Measurements from ENCODE around the gene TACC3. TPM values are rescaled to one million over a fixed set of nuclear protein-coding genes. Genes with fewer than 3 reads are reported as not detected.

The TACC3 gene
- total RNA-seq, 1 donor from 2014 or later, result 18.1 TPM

- DNase-seq (ENCODE audit: low read depth, low spot score), result no peak
Observed at GRCh38 chr4:1703867-1704266, 17.5 kb upstream of the TACC3 start.

GRCh38 chr4:1705732-1706131 is 15.6 kb upstream of the TACC3 start:
- DNase-seq (ENCODE audit: low read depth, low spot score), result no peak

DNA sequence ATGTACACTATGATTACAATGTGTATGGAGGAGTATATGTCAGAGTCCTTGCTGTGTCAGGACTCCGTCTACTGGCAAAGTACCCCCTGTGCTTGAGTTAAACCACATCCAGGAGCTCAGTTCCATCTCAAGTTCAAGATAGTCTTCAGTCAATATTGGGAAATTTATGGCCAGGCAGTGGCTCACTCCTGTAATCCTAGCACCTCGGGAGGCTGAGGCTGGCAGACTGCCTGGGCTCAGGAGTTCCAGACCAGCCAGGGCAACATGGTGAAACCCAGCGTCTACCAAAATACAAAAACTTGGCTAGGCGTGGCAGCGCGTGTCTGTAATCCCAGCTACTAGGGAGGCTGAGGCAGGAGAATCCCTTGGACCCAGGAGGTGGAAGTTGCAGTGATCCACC is 15.0 kb upstream of the TACC3 start:
- no peak for DNase-seq (ENCODE audit: low read depth, low spot score)

DNA sequence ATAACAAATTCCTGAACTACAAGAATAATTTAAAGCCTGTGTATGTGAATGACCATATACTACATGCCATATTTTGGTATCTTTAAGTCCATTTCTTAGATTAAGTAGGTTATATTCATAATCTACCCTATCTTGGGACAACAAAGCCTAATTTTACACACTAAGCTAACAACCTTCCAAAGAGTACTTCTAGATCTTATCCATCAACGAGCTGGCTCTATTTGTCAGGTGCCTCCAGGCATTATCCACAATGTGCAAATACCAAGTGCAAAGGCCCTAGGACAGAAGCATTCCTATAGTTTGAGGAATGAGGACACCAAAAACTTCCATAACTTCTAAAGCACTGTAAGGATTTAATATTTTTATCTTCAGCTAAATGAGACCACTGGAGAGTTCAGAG is 12.7 kb upstream of the TACC3 start:
- DNase-seq (ENCODE audit: low read depth, low spot score), result no peak

- DNase-seq (ENCODE audit: low read depth, low spot score), result no peak
Observed at GRCh38 chr4:1711055-1711570, 10.2 kb upstream of the TACC3 start.

- no peak for DNase-seq (ENCODE audit: low read depth, low spot score)
Observed at GRCh38 chr4:1711571-1712215, 9.6 kb upstream of the TACC3 start.

DNA sequence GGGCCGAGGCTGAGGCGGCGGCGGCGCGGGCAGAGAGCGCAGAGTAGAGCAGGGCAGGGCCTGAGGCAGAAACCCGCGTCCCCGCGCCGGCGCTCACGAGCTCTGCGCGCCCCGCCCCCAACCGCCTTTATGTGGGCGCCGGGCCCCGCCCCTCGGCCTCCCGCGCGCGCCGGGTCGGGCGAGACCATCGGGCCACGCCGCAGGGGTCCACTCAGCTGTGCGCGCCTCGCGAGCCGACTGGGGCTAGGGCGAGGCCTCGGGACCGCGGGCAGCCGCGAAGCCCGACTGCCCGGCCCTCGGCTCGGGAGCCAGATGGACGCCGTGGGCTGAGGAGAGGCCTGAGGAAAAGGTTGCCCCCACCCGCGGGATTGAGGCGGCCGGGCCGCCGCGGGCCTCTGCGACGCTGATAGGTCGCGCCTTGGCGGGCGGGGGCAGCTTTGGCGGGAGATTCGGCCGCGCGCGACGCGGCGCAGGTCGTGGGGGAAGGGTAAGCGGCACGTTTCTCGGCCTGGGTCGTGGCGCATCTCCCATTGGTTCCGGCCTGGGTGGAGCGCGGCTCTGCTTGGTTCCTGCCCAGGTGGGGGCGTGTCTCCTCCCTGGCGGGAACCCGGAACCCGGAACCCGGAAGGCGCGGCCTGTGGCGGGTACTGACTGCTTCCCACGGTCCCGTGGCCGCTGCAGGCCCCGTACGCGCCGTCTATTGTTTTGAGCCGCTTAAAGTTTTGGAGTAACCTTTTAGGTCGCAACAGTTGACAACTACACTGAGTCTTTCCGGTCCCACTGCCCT is 8.9 kb upstream of the TACC3 start, which contains the start of gene SLBP:
Gene SLBP (minus strand): TSS at position 104 of the 787 bp plus-strand sequence. CDS start 131 bp downstream, outside the sequence.
- peak; percentile 65 for DNase-seq (ENCODE audit: low read depth, low spot score)

DNA sequence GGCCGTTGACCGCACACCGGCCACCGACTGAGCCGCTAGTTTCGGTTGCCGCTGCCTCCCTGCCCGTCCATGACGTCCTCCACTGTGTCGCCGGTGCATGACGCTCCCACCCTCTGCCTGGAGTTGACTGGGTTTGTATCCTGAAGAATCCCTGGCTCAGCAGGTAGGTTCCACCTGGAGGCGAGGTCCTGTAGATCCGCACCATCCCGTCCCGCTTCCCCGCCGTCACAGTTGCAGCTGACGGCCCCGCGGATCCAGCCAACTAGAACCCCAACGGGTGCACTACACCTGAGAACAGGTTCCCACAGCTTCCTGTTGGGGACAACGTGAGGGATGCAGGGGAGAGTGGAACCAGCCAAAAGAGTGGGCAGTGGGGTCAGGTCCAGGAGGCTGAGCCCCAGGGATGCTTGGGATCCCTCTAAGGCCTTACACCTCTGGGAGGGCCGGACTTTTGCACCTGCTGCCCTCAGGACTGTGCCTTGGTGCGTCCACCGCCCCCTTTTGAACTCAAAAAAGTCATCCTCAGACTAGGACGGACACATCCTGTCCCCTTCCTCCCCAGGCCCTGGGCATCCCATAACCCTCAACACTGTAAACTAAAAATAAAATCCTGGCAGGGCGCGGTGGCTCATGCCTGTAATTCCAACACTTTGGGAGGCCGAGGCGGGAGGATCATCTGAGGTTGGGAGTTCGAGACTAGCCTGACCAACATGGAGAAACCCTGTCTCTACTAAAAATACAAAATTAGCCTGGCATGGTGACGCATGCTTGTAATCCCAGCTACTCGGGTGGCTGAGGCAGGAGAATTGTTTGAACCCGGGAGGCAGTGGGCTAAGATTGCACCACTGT is 8.1 kb upstream of the TACC3 start:
- DNase-seq (ENCODE audit: low read depth, low spot score), result no peak

DNA sequence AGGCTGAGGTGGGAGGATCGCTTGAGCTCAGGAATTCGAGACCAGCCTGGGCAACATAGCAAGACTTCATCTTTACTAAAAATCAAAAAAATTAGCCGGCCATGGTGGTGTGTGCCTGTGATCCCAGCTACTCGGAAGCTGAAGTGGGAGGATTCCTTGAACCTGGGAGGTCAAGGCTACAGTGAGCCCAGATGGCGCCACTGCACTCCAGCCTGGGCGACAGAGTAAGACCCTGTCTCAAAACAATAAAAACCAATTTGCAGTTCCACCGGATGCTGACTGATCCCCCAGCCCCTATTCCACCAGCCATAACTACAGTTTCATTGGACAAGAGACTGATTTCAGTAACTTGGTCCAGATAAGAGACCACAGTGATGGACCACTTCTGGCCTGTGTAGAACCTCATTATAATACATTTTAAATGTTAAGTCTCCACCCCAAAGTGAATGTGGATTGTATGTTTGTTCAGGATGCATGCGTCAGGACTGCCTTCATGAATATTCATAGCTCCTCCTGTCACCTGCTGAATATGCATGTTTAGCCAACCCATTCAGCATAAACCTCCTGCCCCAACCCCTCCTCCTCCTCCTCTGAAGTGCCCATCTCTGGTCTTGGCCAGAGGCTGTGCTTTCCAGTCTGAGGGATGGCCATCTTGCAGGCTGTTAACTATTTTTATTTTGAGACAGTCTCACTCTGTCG is 6.9 kb upstream of the TACC3 start:
- no peak for DNase-seq (ENCODE audit: low read depth, low spot score)

- no peak for DNase-seq (ENCODE audit: low read depth, low spot score)
Observed at GRCh38 chr4:1715002-1715758, 6.1 kb upstream of the TACC3 start.

DNA sequence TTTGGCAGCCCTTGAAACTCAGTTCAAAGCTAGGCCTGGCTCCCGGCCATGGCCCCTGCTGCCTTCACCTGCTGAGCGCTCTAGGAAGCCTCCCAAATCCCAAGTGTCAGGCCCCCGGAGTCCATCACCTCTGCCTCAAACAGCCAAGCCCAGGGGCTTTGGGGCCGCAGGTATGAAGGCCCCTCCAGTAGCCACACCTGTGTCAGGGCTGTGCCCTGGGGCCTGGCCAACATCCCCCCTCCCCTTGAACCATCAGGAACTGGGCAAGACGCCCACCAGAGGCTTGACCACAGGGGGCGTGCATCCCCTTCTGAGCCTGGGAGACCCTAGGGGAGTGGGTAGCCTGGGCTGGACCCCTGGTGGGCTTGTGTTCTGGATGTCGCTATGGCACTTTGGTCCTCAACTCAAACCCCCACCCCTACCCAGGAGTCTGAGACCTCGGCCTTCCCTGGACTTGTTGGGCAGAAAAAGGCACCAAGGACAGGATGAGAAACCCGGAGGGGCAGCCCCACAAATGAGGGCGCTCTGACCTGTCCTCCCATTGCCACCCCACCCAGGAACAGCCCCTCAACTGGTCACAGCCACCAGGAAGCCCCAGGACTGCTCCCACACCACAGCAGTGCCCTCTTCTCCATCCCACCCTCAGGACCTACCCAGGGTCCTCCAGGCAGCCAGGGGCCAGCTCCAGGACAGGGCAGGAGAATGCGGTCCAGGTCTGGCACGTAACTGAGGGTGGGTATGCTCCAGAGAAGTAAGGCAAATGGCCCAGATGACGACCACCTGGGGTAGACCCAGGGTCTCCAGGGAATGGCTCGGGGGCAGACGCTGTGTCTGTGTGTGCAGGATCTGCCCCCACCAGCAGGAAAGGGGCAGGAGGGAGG is 5.0 kb upstream of the TACC3 start:
- DNase-seq (ENCODE audit: low read depth, low spot score), result no peak

DNA sequence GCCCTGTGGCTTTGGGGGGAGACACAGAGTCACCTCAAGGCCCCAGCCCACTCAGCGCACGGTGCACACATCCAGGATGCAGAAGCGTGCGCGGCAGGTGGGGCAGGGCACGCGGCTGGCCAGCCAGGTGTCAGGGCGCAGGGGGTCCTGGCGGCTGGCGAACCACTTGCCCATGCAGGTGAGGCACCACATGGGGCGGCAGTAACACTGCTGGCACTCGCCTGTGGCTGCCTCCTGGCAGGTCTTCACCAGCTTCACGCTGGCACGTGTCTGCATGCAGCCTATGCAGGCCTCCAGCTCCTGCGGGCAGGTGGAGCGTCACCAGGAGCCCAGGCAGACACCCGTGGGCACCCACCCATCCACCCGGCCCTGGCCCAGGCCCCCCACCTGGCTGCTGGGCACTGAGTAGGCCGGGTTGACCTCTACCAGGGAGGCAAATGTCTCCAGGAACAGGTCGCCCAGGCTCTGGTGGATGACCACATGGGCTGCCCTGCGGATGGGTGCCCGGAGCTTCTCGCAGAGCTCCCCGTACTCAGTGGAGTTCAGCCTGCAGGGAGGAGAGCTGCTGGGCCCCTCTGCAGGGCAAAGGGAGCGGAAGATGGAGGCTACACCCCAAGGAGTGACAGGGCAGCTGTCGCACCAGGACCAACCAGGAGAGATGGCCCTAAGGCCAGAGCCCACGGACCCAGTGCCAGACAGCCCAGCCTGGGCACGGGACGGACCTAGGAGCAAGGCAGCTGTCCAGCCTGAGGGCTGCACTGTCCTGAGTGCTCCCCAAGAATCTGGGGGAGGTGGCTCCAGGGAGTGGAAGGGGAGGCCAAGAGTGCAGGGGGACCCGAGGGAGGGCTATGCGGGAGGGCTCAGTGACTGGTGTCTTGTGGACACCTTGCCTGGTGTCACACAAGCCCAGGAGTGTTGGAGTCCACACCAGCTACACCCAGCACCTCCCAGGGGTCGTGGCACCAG is 3.9 kb upstream of the TACC3 start:
- no peak for DNase-seq (ENCODE audit: low read depth, low spot score)

DNA sequence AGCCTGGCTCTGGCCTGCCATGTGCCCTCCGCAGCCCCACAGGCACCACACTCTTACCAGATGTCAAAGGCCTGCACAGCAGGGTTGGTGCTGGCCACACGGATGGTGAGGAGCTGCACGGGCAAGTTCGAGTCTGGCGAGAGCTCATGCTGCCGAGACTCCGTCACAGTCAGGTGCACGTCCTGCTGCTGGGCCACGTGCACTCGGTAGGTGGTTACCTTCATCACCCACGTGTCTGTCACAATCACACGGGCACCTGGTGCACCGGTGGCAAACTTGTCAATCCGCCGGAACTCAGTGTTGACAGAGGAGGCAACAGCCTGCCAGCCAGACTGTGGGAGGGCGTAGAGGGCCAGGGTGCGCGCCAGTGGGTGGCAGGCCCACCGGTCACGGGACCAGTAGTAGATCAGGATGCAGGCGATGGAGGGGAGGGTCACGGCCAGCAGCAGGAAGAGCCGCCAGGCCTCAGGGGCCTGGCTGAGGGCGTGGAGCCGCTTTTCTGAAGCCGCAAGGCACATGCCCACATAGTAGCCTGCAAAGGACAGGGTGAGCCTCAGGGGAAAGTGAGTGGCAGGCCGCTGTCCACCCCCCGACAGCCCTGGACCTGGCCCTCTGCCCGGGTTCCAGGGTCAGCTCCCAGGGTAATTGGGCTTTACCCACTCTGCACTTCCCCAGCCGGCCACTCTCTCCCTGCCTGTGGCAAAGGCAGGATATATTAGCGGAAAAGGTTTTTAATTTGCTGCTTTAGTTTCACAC is 3.0 kb upstream of the TACC3 start:
- no peak for DNase-seq (ENCODE audit: low read depth, low spot score)

GRCh38 chr4:1720163-1720983 is 948 bp upstream of the TACC3 start:
- no peak for DNase-seq (ENCODE audit: low read depth, low spot score)

DNA sequence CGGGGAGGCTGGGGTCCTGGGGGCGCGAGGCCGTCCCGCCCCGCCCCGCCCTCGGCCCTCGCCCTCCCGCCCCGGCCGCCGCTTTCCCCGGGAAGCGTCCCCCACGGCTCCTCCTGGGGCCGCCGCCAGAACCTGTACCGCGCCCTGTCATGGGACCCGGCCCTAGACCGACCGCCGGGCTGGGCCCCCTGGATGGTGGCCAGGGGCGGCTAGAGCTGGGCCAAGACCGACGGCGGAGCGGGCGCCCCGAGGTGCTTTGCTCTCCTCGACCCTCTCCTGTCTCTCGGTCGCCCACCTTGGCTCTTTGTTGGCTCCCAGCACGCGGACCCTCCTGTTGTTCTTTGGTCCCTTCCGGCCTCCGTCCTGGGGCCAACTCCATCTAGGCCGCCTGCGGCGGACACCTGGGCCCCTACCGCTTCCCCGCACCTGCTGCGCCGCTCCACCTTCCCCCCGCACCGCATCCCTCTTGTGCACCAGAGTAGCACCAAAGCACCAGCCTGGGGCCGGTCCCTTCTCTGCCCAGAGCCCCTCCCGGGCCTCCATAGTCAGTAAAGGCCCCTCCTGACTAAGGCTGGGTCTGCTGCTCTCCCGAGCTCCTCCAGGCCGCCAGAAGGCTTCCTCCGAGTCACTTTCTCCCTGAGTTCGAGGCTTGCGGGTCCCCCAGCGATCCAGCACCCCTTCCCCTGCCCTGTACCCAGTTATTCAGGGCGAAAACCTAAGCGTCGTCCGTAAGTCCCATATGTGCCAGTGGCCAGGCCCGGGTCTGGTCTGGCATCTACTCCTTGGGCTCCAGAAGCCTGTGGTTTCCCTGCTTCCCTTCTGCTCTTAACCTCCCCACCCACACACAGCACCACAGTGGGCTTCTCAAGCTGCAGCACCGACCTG is 587 bp downstream of the TACC3 start:
- no peak for DNase-seq (ENCODE audit: low read depth, low spot score)
